ENCODE data around the gene KCNJ6. TPM values are rescaled to one million over a fixed set of nuclear protein-coding genes. Genes with fewer than 3 reads are reported as not detected.

Gene KCNJ6
- total and polyA plus RNA-seq, 10 of the 15 experiments (the other 5 are each of a cell fraction or from before 2014, with no cell fraction given): 0.03 to 0.07 (median 0.04) TPM; not detected in 7

- TF ChIP-seq FOS (IDR thresholded peaks at IDR 0.05; ENCODE audit: borderline replicate concordance, extremely low read depth, insufficient read length) (no peak), POLR2A (IDR thresholded peaks at IDR 0.05; ENCODE audit: low read depth, low read length) (no peak), GATAD2B (conservative IDR thresholded peaks at IDR 0.05; ENCODE audit: low read depth) (no peak), NR2C2 (IDR thresholded peaks at IDR 0.05; ENCODE audit: borderline replicate concordance, control insufficient read depth, insufficient read length, low read depth) (no peak), ZBED1 (IDR thresholded peaks at IDR 0.05; ENCODE audit: borderline replicate concordance) (no peak), USF1 (IDR thresholded peaks at IDR 0.05; ENCODE audit: borderline replicate concordance, extremely low read length, insufficient read depth, low read depth, low read length) (no peak), MTA3 (IDR thresholded peaks at IDR 0.05; ENCODE audit: borderline replicate concordance, low read length) (no peak), MEF2B (IDR thresholded peaks at IDR 0.05; ENCODE audit: partially characterized antibody, poor library complexity, severe bottlenecking) (peak; percentile 68), BCL11A (IDR thresholded peaks at IDR 0.05; ENCODE audit: low read depth, low read length) (0 out of 2 replicates have a peak, but pooled peaks have one; percentile 25), KDM1A (IDR thresholded peaks at IDR 0.05; ENCODE audit: borderline replicate concordance) (no peak), ATF2 (IDR thresholded peaks at IDR 0.05; ENCODE audit: low read length) (no peak), CBFB (IDR thresholded peaks at IDR 0.05; ENCODE audit: low read depth) (no peak), ZNF687 (IDR thresholded peaks at IDR 0.05) (0 out of 2 replicates have a peak, but pooled peaks have one; percentile 39), IRF5 (IDR thresholded peaks at IDR 0.05; ENCODE audit: borderline replicate concordance) (no peak), NR2F1 (conservative IDR thresholded peaks at IDR 0.05) (0 out of 2 replicates have a peak, but pooled peaks have one; percentile 49), HDGF (IDR thresholded peaks at IDR 0.05) (no peak), TAF1 (IDR thresholded peaks at IDR 0.05; ENCODE audit: borderline replicate concordance, low read depth, low read length) (no peak), PAX5 (IDR thresholded peaks at IDR 0.05; ENCODE audit: borderline replicate concordance, low read depth, low read length) (no peak), POU2F2 (IDR thresholded peaks at IDR 0.05; ENCODE audit: borderline replicate concordance, low read depth, low read length) (0 out of 3 replicates have a peak, but pooled peaks have one; percentile 19), HCFC1 (IDR thresholded peaks at IDR 0.05; ENCODE audit: low read length) (no peak), SMAD1 (IDR thresholded peaks at IDR 0.05; ENCODE audit: low read depth, partially characterized antibody) (no peak), TBL1XR1 (IDR thresholded peaks at IDR 0.05; ENCODE audit: low read depth, low read length) (no peak), MXI1 (IDR thresholded peaks at IDR 0.05; ENCODE audit: low read depth, low read length) (no peak), RELB (IDR thresholded peaks at IDR 0.05; ENCODE audit: low read depth) (peak; percentile 30; the same call in 1 of the 2 replicates)
Measured at GRCh38 chr21:37623689-37624088, 292.6 kb downstream of the KCNJ6 start (continued).

All from GM12878 (cell line).